Raji (cell line): Measurements from ENCODE around the gene RELL1.

Source experiments
- POLR2A ChIP-seq: IDR thresholded peaks from 2 replicates; pipeline ENCODE4 v1.6.1; 2011; ENCODE audit warnings: low read depth, low read length, control low read depth; ENCODE audit not compliant: insufficient read depth

Gene RELL1, protein sequence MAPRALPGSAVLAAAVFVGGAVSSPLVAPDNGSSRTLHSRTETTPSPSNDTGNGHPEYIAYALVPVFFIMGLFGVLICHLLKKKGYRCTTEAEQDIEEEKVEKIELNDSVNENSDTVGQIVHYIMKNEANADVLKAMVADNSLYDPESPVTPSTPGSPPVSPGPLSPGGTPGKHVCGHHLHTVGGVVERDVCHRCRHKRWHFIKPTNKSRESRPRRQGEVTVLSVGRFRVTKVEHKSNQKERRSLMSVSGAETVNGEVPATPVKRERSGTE

GRCh38 chr4:37686373-37687193 is at the start of gene RELL1:
Gene RELL1 (minus strand): TSS chr4:37686376. CDS start chr4:37686287, 89 bp downstream.
- TF ChIP-seq POLR2A: no peak

DNA sequence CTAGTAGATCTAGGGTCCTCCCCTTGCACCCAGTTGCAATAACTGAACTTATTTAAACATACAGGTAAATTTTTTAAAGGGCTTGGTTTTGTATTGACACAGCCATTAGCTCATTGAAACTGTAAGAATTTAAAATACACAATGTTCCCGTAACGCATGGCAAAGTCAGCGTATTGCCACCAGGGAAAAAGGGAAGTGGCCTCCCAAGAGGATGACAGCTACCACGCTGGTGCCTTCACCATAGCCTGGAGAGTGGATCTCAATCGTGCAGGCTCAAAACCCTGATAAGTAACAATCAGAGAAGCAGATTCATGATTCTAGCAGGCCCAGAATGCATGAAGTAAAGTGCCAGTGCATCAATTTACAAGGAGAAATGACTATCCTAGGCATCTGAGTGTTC is 49.4 kb upstream of the RELL1 start:
- no peak for TF ChIP-seq POLR2A

- TF ChIP-seq POLR2A: no peak
Measured at GRCh38 chr4:37734989-37735388, 48.8 kb upstream of the RELL1 start.

DNA sequence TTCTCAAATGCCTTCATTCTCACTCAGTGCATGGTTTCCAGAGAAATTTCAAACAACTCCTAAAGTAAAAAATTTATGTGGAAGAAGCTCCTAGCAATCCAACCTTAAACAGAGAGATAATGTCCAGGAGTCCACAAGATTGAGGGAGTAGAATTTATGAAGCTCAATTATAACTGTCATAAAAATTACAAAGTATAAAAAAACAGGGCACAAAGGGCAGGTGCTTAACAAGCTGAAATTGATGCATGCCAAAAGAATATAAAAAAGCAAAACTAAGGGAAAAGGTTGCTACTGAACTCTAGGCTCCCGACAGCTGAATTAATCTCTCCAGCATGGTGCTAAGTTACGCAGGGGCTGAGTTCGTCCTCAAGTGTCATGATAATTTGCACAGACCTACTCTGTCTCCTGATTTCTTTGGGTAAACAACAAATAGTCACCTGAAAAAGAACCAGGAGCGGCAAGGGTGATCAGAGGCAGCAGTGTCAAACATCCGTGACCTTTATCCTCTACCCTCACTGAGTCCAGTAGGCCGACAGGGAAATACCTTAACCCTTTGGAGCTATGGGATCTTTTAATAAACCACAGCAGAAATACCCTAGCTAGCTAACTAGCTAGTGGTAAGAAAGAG is 47.2 kb upstream of the RELL1 start:
- TF ChIP-seq POLR2A: no peak

DNA sequence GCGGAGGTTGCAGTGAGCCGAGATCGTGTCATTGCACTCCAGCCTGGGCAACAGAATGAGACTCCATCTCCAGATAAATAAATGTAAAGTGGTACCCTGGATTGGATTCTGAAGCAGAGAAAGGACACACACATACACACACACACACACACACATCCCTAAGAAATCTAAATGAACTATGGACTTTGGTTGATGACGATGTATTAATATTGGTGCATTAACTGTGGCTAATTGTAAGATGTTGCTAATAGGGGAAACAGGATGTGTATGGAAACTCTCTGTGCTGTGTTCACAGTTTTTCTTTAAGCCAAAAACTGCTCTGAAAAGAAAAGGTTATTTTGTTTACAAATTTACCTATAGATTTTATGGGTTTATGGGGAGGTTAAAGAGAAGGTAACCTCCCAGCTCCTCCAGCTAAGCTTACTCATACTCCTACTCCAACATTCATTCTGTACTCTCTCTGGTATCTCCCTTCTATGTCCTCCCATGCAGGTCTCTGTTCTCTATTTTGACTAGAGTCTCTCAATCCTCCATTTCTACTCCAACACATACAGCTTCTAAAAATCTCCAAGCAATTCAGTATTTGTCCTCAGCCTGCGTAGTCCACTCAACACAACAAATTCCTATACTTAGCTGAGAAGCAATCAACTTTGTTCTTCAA is 46.5 kb upstream of the RELL1 start:
- TF ChIP-seq POLR2A: no peak

GRCh38 chr4:37729649-37730004 is 43.5 kb upstream of the RELL1 start:
- no peak for TF ChIP-seq POLR2A

- TF ChIP-seq POLR2A: no peak
Measured at GRCh38 chr4:37728064-37728463, 41.9 kb upstream of the RELL1 start.

DNA sequence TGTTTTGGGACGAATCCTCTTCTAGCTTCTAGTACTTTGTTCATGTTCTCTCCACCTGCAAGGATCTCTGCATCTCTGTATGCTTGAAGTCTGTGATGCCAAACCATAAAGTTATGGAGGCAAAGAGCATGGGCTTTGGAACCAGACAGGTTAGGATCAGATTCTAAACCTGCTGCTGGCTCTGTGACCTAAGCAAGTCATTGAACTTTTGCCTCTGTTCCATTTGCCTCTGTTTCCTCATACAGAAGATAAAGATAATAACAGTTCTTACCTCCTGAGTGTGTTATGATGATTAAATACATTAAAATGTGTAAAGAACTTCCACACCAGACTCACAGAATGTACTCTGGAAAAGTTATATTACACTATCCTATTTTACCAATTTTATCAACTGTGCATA is 41.5 kb upstream of the RELL1 start:
- TF ChIP-seq POLR2A: no peak

GRCh38 chr4:37726666-37727065 is 40.5 kb upstream of the RELL1 start:
- no peak for TF ChIP-seq POLR2A

- TF ChIP-seq POLR2A: no peak
Measured at GRCh38 chr4:37725718-37726117, 39.5 kb upstream of the RELL1 start.

- TF ChIP-seq POLR2A: no peak
Measured at GRCh38 chr4:37723067-37723466, 36.9 kb upstream of the RELL1 start.

DNA sequence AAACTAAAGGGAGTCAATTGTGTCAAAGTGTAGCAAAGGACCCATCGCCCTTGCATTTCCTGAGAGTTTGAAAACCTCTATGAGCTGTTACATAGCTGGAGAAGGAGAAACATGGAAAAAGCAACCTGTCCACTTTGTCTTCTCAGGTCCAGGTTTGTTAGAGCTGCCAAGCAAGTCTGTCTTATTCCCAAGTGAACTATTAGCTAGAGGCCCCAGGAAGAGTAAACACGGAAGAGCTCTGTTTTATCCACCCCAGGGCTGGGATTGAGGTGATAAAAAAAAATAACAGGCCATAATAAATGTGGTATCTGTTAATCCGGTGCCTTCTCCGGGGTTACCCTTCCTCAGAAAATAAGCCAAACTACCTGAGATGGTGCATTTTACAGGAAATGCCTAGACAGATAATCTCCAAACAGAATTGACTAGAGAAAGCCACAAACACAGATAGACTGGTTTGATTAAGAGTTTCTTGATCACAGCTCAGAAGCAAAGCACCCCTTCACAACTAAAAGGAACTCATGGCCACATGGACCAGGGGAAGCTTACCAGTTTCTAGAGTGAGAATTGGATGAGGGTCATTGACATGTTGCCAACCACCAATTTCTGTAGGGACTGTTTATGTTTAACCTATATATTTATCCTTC is 35.9 kb upstream of the RELL1 start:
- TF ChIP-seq POLR2A: no peak

- no peak for TF ChIP-seq POLR2A
Measured at GRCh38 chr4:37719021-37719420, 32.8 kb upstream of the RELL1 start.

DNA sequence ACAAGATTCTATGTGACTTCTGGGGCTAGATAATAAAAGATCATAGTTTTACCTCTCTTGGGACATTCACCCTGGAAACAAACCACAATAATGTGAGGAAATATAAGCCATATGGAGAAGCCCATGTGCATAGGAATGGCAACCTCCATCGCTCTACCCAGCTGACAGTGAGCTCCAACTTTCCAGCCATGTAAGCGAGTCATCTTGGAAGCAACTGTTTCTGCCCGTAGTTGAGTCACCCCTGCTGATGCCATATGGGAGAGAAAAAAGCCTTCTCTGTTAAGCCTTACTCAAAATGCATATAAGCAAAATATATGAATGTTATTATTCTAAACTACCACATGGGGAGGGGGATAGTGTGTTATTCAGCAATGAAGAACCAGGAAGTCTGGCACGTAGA is 31.4 kb upstream of the RELL1 start:
- TF ChIP-seq POLR2A: no peak

DNA sequence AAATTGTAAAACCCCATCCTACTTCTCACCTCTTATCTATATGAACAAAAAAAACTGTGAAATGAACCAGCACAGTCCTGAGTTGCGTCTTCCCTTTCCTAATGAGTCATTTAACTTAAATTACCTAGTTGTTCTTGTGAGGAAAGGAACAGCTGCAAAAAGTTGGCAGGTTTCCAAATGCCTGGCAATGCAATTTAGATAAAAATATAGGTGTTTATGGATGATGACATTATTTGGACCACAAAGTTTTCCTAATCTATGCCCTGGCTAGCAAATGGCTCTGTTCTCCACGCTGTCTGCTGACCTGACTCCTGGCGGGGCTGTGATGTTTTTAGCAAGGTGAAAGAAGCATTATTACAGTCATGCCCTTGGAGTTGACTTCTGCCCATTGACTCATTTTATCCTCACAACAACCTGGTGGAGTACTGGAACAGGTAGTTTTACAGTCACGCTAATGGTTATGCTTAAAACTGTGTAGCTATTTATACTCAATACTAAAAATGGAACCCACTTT is 29.8 kb upstream of the RELL1 start:
- no peak for TF ChIP-seq POLR2A
